Fibroblast of lung (primary cell): ENCODE data around the gene CNST. TPM values are rescaled to one million over a fixed set of nuclear protein-coding genes. Genes with fewer than 3 reads are reported as not detected.
"Not testable (repeated sequence)": the region's sequence is repeated elsewhere in the genome, so short reads cannot be mapped to it uniquely, and the experiment has no call there.

ENCODE experiments used
- DNase-seq, 2 donors: peaks; one replicate each; pipeline versions ENCODE4 v3.0.0 to v3.0.0-alpha.2; 2010; ENCODE audit warnings: low read depth in 2 of 2
- H2AFZ ChIP-seq: 2 replicates; pipeline ENCODE4 v1.5.1; 2012; ENCODE audit warnings: low read length, control low read depth, inconsistent platforms
- H3K27ac ChIP-seq: 2 replicates; pipeline ENCODE4 v1.5.1; 2011; ENCODE audit warnings: low read length, control low read depth; ENCODE audit not compliant: insufficient read depth
- H3K27me3 ChIP-seq: 2 replicates; pipeline ENCODE4 v1.5.1; 2011; ENCODE audit warnings: mild to moderate bottlenecking, low read length; ENCODE audit not compliant: control insufficient read depth, insufficient read depth
- H3K36me3 ChIP-seq: 2 replicates; pipeline ENCODE4 v1.5.1; 2011; ENCODE audit warnings: low read length; ENCODE audit not compliant: control insufficient read depth, insufficient read depth
- H3K4me1 ChIP-seq: 2 replicates; pipeline ENCODE4 v1.5.1; 2011; ENCODE audit warnings: low read length; ENCODE audit not compliant: control insufficient read depth, insufficient read depth; ENCODE audit errors: extremely low read depth
- H3K4me2 ChIP-seq: 2 replicates; pipeline ENCODE4 v1.5.1; 2011; ENCODE audit warnings: low read length, control low read depth; ENCODE audit not compliant: insufficient read depth; ENCODE audit errors: extremely low read depth
- H3K4me3 ChIP-seq, 4 experiments: fragments of 200-600 bp in 1 of 4; sonication (generic) in 1 of 4; replicated peaks in 1 of 4; 2 replicates each; pipeline ENCODE4 v1.5.1; 2011 to 2016; ENCODE audit warnings: low read length in 4 of 4, low read depth in 3 of 4, mild to moderate bottlenecking in 3 of 4, control low read depth in 2 of 4, inconsistent platforms in 1 of 4, mixed read lengths in 1 of 4; ENCODE audit not compliant: insufficient read depth in 1 of 4; ENCODE audit errors: control extremely low read depth in 1 of 4
- H3K79me2 ChIP-seq: 2 replicates; pipeline ENCODE4 v1.5.1; 2012; ENCODE audit warnings: mild to moderate bottlenecking, low read length, inconsistent platforms; ENCODE audit not compliant: control insufficient read depth, insufficient read depth
- H3K9ac ChIP-seq: 2 replicates; pipeline ENCODE4 v1.5.1; 2011; ENCODE audit warnings: mild to moderate bottlenecking, low read length, control low read depth; ENCODE audit not compliant: insufficient read depth
- H3K9me3 ChIP-seq: 2 replicates; pipeline ENCODE4 v1.5.1; 2012; ENCODE audit warnings: low read depth, low read length; ENCODE audit not compliant: control insufficient read depth, insufficient read depth
- H4K20me1 ChIP-seq: 2 replicates; pipeline ENCODE4 v1.5.1; 2011; ENCODE audit warnings: low read length; ENCODE audit not compliant: control insufficient read depth, insufficient read depth; ENCODE audit errors: extremely low read depth
- EZH2 ChIP-seq: IDR thresholded peaks from 2 replicates; pipeline ENCODE4 v1.5.1; 2012; ENCODE audit warnings: low read length, control low read depth, mild to moderate bottlenecking; ENCODE audit errors: missing control alignments
- polyA plus RNA-seq, 2 donors: library from polyadenylated mRNA; depleted of rRNA in 1 of 2; stranded (reverse) in 1 of 2; unstranded in 1 of 2; fragments of >200 nt; gene quantifications; 2 replicates each; pipeline ENCODE4 v1.2.1, GENCODE V29; 2011 to 2012; ENCODE audit warnings: missing spikeins in 1 of 2
- total RNA-seq: library from RNA; depleted of rRNA; stranded (reverse); fragments of >200 nt; gene quantifications from 2 replicates; pipeline ENCODE4 v1.2.1, GENCODE V29; 2014
- TF ChIP-seq, protein P1 (sequence below), 2 donors: IDR thresholded peaks in 1 of 2; conservative IDR thresholded peaks in 1 of 2; 1 replicate in 1 of 2; 2 replicates in 1 of 2; pipeline ENCODE4 v1.5.1; 2011 to 2012; ENCODE audit warnings: low read length in 2 of 2, control low read depth in 1 of 2, inconsistent platforms in 1 of 2, low read depth in 1 of 2, mild to moderate bottlenecking in 1 of 2

The CNST gene
- total and polyA plus RNA-seq, 2 donors (not counting 1 experiment from before 2014, with no cell fraction given) = 26.9 to 33.9 TPM

DNA sequence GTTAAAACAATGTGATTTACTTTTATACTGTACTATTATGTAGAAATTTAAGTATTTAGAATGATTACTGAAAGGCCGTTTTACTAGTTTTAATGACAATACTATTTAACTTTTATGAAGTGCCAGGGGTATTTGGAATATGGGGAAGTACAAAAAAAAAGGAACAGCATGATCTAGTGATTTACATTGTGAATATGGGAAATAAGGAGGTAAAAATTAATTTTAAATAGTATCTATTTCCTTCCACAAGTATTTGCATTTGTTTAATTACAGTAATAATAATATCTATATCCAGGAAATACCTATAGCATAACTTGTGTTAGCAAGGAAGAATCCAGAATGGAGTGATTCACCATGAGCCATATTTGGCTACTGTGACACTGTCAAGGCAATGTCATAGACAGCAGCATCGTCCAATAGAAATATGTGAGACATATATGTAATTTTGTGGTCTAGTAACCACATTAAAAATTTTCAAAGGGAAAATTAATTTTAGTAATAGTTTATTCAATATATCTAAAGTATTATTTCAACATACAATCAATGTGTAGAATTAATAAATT, 22.0 kb downstream of the CNST start:
- Histone ChIP-seq H4K20me1 (no peaks in the 10 kb centered on the region), H3K4me1 (peaks cover 19% of the 10 kb centered on the region), H3K9me3 (no peaks in the 10 kb centered on the region), H3K4me2 (peak overlapping the region; percentile 88), H2AFZ (no peak overlapping the region), H3K79me2 (peaks cover 54% of the 10 kb centered on the region), H3K36me3 (peaks cover 3% of the 10 kb centered on the region), H3K9ac (no peak overlapping the region), H3K27me3 (no peaks in the 10 kb centered on the region), H3K4me3 (no peak overlapping the region), H3K27ac (peak overlapping the region; percentile 83)
- peak; percentile 63 to 73 for DNase-seq
- TF ChIP-seq EZH2 = no peak
- TF ChIP-seq, protein P1, sequence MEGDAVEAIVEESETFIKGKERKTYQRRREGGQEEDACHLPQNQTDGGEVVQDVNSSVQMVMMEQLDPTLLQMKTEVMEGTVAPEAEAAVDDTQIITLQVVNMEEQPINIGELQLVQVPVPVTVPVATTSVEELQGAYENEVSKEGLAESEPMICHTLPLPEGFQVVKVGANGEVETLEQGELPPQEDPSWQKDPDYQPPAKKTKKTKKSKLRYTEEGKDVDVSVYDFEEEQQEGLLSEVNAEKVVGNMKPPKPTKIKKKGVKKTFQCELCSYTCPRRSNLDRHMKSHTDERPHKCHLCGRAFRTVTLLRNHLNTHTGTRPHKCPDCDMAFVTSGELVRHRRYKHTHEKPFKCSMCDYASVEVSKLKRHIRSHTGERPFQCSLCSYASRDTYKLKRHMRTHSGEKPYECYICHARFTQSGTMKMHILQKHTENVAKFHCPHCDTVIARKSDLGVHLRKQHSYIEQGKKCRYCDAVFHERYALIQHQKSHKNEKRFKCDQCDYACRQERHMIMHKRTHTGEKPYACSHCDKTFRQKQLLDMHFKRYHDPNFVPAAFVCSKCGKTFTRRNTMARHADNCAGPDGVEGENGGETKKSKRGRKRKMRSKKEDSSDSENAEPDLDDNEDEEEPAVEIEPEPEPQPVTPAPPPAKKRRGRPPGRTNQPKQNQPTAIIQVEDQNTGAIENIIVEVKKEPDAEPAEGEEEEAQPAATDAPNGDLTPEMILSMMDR (conservative IDR thresholded peaks at IDR 0.05 in 1 of 2, IDR thresholded peaks at IDR 0.05 in 1 of 2; ENCODE audit: low read depth in 1 of 2, low read length in 2 of 2) = no peak

DNA sequence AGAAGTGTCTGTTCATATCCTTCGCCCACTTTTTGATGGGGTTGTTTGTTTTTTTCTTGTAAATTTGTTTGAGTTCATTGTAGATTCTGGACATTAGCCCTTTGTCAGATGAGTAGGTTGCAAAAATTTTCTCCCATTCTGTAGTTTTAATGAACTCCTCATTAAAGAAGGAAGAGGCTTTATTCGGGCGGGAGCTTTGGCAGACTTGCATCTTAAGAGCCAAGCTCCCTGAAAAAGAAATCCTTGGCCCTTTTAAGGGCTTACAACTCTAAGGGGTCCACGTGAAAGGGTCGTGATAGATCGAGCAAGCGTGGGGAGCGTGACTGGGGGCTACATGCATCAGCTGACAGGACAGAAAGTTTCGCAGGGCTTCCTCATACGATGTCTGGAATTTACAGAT, 23.7 kb downstream of the CNST start:
- not testable (repeated sequence) for H3K4me2 ChIP-seq, H3K27ac ChIP-seq, H3K4me3 ChIP-seq, H3K36me3 ChIP-seq, DNase-seq, H3K9ac ChIP-seq, H4K20me1 ChIP-seq, H3K27me3 ChIP-seq, H2AFZ ChIP-seq, H3K9me3 ChIP-seq
- H3K4me1 ChIP-seq = peaks cover 18% of the 10 kb centered on the region
- peaks cover 45% of the 10 kb centered on the region for H3K79me2 ChIP-seq

DNA sequence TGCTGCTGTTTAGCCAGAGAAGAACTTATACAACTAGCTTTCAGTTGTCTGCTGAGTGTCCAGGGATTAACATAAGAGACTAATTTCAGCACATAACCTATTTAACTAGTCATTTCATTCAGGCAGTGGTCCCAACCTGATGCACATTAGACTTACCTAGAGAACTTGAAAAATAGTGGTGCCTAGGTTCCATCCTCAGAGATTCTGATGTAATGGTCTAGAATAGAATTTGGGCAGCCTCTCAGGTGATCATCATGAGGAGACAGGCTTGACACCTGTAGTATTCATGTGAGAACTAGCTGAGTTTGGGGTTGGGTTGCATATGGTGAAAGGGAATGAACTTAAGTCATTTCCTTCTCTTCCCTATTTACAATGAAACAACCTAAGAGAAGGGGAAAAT, 24.8 kb downstream of the CNST start:
- Histone ChIP-seq H3K9me3 (no peaks in the 10 kb centered on the region), H3K4me2 (no peak overlapping the region), H3K4me3 (no peak overlapping the region), H3K4me1 (peaks cover 16% of the 10 kb centered on the region), H3K79me2 (peaks cover 46% of the 10 kb centered on the region), H2AFZ (no peak overlapping the region), H4K20me1 (no peaks in the 10 kb centered on the region), H3K27me3 (no peaks in the 10 kb centered on the region), H3K36me3 (no peaks in the 10 kb centered on the region), H3K9ac (no peak overlapping the region), H3K27ac (peak overlapping the region; percentile 11)
- DNase-seq = no peak
- TF ChIP-seq EZH2 = no peak
- TF ChIP-seq, protein P1 (conservative IDR thresholded peaks at IDR 0.05 in 1 of 2, IDR thresholded peaks at IDR 0.05 in 1 of 2; ENCODE audit: low read depth in 1 of 2, low read length in 2 of 2) = no peak
